ENCODE results near the gene KATNB1.

- no peak for TF ChIP-seq CTCF (IDR thresholded peaks at IDR 0.05)
- TF ChIP-seq POLR2A (IDR thresholded peaks at IDR 0.05): no peak
Measured at GRCh38 chr16:57721356-57722209, 14.0 kb upstream of the KATNB1 start.

Data from uterus (tissue), 2 donors.